ENCODE data around the gene PIH1D1.

PIH1D1 gene

DNA sequence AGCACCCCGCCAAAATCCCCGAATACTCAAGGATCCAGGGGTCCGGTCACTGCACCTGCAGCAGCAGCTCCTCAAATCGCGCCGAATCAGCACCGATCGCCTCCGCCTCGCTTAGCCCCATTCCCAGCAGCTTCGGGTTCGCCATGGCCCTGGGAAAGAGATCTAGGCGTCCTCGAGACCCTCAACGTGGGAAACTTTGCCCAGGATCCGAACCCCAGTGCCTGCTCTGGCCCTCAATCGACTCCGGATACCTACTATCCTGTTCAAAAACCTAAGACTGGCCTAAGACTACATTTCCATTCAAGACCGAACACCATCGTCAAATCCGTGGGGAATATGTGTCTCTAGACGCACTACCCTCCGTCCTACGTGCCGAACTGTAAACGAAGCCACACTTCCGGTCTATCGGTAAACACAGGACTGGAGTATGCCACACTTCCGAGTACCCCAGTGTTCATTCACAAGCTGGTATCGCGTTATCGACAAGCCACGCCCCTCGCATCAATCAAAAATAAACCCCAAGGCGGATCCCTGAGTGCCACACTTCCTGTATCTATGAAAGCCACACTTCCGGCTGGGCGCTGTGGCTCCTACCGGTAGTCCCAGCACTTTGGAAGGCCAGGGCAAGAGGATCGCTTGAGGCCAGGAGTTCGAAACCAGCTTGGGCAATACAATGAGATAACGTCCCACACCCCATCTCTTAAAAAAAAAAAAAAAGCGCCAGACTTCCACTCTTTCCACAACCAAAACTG lies at the start of gene PIH1D1:
PIH1D1 (minus strand) TSS at position 385 of the 752 bp plus-strand sequence; CDS start at position 145, 240 bp downstream.
- Histone ChIP-seq H3K9ac (ENCODE audit: low read length) (peak within 1 kb of the TSS; percentile 96), H3K27me3 (ENCODE audit: control insufficient read depth, insufficient read depth, low read length) (no peaks in the 10 kb centered on the region), H3K27ac (ENCODE audit: low read depth, low read length) (peak within 1 kb of the TSS; percentile 46; the same call in 1 of the 2 replicates), H3K36me3 (ENCODE audit: control insufficient read depth, insufficient read depth, low read length) (peaks cover 34% of the 10 kb centered on the region), H3K4me1 (ENCODE audit: control insufficient read depth, insufficient read depth, low read length) (0 out of 2 replicates have a peak, but pooled peaks cover 8% of the 10 kb centered on the region), H3K9me3 (ENCODE audit: control insufficient read depth, insufficient read depth, low read depth, low read length) (no peaks in the 10 kb centered on the region), H3K4me3 (ENCODE audit: low read depth, low read length) (peak within 1 kb of the TSS; percentile 91)

DNA sequence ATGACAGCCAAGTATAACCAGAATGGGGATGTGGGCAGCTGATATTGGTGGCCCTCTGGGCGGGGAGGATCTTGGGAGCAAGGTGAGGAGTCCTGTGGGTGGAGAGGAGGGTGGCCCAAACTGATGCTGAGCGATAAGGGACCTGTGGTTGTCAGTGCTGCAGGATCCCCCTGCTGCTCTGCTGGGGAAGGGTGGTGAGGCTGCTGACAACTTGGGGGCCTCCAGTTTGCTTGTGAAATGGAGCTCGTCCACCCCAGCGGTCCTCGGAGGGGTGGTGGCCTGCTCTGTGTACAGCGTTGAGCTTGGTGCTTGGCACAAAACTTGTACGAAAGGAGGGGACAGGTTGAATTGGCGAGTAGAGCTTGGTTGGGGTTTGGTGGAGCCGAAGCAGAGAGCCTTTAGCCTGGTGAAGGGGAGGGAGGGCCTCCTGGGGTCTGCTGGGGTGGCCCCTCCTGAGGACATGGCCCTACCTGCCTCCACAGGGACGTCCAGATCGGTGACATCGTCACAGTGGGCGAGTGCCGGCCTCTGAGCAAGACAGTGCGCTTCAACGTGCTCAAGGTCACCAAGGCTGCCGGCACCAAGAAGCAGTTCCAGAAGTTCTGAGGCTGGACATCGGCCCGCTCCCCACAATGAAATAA lies 47.5 kb upstream of the PIH1D1 start:
- H3K9me3 ChIP-seq (ENCODE audit: control insufficient read depth, insufficient read depth, low read depth, low read length) = no peaks in the 10 kb centered on the region
- H3K4me1 ChIP-seq (ENCODE audit: control insufficient read depth, insufficient read depth, low read length) = peaks cover 35% of the 10 kb centered on the region
- peaks cover 40% of the 10 kb centered on the region for H3K36me3 ChIP-seq (ENCODE audit: control insufficient read depth, insufficient read depth, low read length)
- no peak overlapping the region; the same call in 1 of the 2 replicates for H3K27ac ChIP-seq (ENCODE audit: low read depth, low read length)
- peak overlapping the region; percentile 43 for H3K9ac ChIP-seq (ENCODE audit: low read length)
- H3K4me3 ChIP-seq (ENCODE audit: low read depth, low read length) = no peak overlapping the region
- H3K27me3 ChIP-seq (ENCODE audit: control insufficient read depth, insufficient read depth, low read length) = no peaks in the 10 kb centered on the region

DNA sequence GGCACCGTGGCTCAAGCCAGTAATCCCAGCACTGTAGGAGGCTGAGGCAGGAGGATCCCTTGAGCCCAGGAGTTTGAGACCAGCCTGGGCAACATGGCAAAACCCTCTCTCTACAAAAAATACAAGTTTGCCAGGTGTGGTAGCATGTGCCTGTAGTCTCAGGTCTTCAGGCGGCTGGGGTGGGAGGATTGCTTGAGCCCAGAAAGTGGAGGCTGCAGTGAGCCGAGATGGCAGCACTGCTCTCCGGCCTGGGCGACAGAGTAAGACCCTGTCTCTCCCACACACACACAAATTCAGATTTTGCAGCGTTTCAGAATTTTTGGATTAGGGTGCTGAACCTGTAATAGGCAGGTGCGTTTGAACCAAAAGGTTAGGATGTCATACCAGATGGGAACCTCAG lies 46.9 kb upstream of the PIH1D1 start:
- Histone ChIP-seq H3K4me3 (ENCODE audit: low read depth, low read length) (peak overlapping the region; percentile 87; the same call in 1 of the 2 replicates), H3K9ac (ENCODE audit: low read length) (peak overlapping the region; percentile 93), H3K27ac (ENCODE audit: low read depth, low read length) (no peak overlapping the region), H3K27me3 (ENCODE audit: control insufficient read depth, insufficient read depth, low read length) (no peaks in the 10 kb centered on the region), H3K36me3 (ENCODE audit: control insufficient read depth, insufficient read depth, low read length) (peaks cover 40% of the 10 kb centered on the region), H3K9me3 (ENCODE audit: control insufficient read depth, insufficient read depth, low read depth, low read length) (no peaks in the 10 kb centered on the region), H3K4me1 (ENCODE audit: control insufficient read depth, insufficient read depth, low read length) (peaks cover 35% of the 10 kb centered on the region)

DNA sequence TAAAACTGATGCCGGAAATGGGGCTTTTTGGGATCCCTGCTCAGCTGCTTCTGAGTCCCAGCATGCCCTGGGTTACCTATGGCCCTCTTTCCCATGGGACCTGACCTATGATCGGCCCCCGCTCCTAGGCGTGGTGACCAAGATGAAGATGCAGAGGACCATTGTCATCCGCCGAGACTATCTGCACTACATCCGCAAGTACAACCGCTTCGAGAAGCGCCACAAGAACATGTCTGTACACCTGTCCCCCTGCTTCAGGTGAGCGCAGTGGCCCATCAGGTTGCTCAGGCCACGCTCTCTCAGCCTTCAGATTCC lies 46.1 kb upstream of the PIH1D1 start:
- Histone ChIP-seq H3K9ac (ENCODE audit: low read length) (peak overlapping the region; percentile 93), H3K27ac (ENCODE audit: low read depth, low read length) (no peak overlapping the region), H3K36me3 (ENCODE audit: control insufficient read depth, insufficient read depth, low read length) (peaks cover 41% of the 10 kb centered on the region), H3K4me1 (ENCODE audit: control insufficient read depth, insufficient read depth, low read length) (peaks cover 35% of the 10 kb centered on the region), H3K27me3 (ENCODE audit: control insufficient read depth, insufficient read depth, low read length) (no peaks in the 10 kb centered on the region), H3K4me3 (ENCODE audit: low read depth, low read length) (peak overlapping the region; percentile 87), H3K9me3 (ENCODE audit: control insufficient read depth, insufficient read depth, low read depth, low read length) (no peaks in the 10 kb centered on the region)

DNA sequence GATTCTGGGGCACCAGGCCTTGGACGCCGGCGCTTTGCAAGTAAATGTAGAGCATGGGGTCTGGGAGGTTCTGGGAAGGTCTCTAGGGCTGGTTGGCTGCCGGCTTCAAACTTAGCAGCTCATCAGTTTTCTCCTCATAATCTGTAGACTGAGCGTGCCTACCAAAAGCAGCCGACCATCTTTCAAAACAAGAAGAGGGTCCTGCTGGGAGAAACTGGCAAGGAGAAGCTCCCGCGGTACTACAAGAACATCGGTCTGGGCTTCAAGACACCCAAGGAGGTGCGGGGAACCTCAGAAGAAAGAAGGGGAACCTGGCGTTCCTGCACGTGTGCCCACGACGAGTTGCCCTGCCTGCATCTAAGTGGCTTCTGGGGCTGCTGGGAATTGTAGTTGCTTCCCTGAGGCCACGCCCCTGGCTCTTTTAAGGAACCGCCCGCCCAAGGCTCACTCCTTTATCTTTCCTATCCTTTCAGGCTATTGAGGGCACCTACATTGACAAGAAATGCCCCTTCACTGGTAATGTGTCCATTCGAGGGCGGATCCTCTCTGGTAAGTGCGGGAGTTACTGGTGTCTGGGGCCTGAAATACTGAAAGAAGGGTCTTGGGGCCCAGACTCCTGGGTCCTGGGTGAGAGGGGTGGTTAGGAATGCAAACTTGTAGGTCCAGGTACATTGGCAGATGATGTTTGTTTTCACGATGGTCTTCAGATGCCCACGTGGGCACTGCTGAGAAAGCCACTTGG lies 45.6 kb upstream of the PIH1D1 start:
- Histone ChIP-seq H3K27me3 (ENCODE audit: control insufficient read depth, insufficient read depth, low read length) (no peaks in the 10 kb centered on the region), H3K9ac (ENCODE audit: low read length) (peak overlapping the region; percentile 93), H3K9me3 (ENCODE audit: control insufficient read depth, insufficient read depth, low read depth, low read length) (no peaks in the 10 kb centered on the region), H3K4me1 (ENCODE audit: control insufficient read depth, insufficient read depth, low read length) (peaks cover 35% of the 10 kb centered on the region), H3K27ac (ENCODE audit: low read depth, low read length) (peak overlapping the region; percentile 95), H3K36me3 (ENCODE audit: control insufficient read depth, insufficient read depth, low read length) (peaks cover 46% of the 10 kb centered on the region), H3K4me3 (ENCODE audit: low read depth, low read length) (peak overlapping the region; percentile 87)

DNA sequence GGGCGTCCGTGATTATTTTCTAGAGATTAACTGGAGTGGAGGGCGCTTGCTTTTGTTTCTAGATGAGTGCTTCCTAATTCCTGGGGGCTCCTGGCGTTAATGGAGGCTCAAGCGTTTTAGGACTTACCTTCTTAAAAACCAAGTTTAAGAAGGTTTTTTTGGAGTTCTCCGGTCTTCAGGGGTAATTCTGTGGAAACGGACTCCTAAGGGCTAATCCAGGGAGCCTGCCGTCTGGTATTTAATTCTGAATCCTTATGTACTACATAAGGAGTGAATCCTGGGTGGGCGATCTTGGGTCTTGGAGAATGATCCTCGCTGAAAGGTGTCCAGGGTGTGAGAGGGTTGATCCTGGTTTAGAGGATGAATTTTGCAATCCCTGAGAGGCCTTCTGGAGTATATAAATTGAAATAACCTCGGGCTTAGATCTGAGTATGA lies 45.0 kb upstream of the PIH1D1 start:
- no peaks in the 10 kb centered on the region for H3K27me3 ChIP-seq (ENCODE audit: control insufficient read depth, insufficient read depth, low read length)
- H3K9ac ChIP-seq (ENCODE audit: low read length) = peak overlapping the region; percentile 93
- peaks cover 35% of the 10 kb centered on the region for H3K4me1 ChIP-seq (ENCODE audit: control insufficient read depth, insufficient read depth, low read length)
- peaks cover 53% of the 10 kb centered on the region for H3K36me3 ChIP-seq (ENCODE audit: control insufficient read depth, insufficient read depth, low read length)
- no peaks in the 10 kb centered on the region for H3K9me3 ChIP-seq (ENCODE audit: control insufficient read depth, insufficient read depth, low read depth, low read length)
- H3K27ac ChIP-seq (ENCODE audit: low read depth, low read length) = peak overlapping the region; percentile 95
- H3K4me3 ChIP-seq (ENCODE audit: low read depth, low read length) = peak overlapping the region; percentile 87

DNA sequence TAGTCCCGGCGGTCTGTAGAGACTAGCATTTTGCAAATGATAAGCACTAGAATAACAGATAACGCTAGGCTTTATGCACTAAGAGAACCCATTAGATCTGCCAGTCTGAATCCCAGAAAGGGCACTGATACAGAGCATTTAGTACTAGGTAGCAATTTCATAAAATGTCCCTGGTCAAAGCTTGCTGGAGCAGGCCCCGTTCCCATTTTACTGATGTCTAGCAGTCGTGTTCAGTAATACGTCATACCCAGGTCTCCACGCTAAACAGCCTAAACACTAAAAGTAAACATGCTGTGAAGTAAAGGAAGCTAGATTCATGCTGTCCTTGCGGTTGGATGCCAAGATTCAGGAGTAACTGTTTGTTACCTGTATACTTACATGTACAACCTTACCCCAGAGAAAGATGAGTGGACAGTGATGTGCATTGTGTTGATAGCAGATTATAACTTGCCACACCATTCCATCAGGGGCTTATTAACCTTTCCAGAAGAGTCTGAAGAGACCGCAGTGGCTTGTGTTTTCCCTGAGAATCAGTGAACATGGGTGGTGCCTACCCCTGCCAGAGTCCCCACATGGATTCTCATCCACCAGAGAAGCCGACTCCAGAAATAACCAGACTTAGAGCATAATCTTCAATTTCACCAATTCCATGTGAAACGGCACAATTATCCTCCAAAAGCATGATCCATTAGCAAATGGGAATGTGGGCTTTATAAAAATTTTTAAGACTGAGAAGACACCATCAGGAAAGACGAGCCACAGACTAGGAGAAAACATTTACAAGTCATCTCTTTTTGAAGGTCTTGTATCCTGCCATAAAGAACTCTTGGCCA lies 41.2 kb upstream of the PIH1D1 start:
- H3K4me3 ChIP-seq (ENCODE audit: low read depth, low read length) = no peak overlapping the region
- H3K27ac ChIP-seq (ENCODE audit: low read depth, low read length) = no peak overlapping the region
- peaks cover 8% of the 10 kb centered on the region for H3K4me1 ChIP-seq (ENCODE audit: control insufficient read depth, insufficient read depth, low read length)
- peak overlapping the region; percentile 5 for H3K9ac ChIP-seq (ENCODE audit: low read length)
- no peaks in the 10 kb centered on the region for H3K27me3 ChIP-seq (ENCODE audit: control insufficient read depth, insufficient read depth, low read length)
- peaks cover 64% of the 10 kb centered on the region for H3K36me3 ChIP-seq (ENCODE audit: control insufficient read depth, insufficient read depth, low read length)
- no peaks in the 10 kb centered on the region for H3K9me3 ChIP-seq (ENCODE audit: control insufficient read depth, insufficient read depth, low read depth, low read length)

DNA sequence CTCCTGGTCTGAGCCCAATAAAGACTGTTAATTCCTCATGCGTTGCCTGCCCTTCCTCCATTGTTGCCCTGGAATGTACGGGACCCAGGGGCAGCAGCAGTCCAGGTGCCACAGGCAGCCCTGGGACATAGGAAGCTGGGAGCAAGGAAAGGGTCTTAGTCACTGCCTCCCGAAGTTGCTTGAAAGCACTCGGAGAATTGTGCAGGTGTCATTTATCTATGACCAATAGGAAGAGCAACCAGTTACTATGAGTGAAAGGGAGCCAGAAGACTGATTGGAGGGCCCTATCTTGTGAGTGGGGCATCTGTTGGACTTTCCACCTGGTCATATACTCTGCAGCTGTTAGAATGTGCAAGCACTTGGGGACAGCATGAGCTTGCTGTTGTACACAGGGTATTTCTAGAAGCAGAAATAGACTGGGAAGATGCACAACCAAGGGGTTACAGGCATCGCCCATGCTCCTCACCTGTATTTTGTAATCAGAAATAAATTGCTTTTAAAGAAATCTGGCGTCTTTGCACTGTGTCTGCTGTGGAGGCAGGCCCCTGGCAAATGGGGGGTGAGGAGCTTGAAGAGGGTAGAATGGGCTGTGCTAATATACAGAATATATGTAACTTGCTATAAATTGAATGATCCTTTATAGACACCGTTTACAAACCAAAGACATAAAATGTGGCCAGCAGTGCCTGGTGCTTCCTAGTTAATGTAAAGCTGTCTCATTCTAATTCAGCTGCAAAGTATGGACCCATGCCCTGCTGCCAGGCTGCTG lies 40.4 kb upstream of the PIH1D1 start:
- no peak overlapping the region for H3K9ac ChIP-seq (ENCODE audit: low read length)
- H3K27ac ChIP-seq (ENCODE audit: low read depth, low read length) = no peak overlapping the region

DNA sequence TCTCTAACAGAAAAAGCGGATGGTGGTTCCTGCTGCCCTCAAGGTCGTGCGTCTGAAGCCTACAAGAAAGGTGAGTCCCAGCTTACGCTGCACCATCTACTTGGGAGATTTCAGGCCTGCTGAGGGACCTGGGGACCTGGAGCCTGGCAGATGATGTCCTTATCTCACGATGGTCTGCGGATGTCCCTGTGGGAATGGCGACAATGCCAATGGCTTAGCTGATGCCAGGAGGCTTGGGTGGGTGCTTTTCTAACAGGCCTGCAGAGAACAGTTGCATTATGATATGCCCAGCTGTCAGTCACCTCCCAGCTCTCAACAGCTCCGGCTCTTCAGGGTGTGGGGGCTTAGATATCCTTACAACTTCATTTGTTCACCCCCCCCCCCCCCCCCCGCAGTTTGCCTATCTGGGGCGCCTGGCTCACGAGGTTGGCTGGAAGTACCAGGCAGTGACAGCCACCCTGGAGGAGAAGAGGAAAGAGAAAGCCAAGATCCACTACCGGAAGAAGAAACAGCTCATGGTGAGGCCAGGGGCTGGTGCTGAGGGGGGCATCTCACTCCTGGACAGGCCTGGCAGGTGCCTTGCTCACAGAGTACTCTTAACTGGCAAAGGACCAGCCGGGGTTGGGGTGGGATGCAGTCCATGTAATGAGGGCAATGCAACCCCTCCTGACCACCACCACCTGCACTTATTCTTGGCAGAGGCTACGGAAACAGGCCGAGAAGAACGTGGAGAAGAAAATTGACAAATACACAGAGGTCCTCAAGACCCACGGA lies 39.6 kb upstream of the PIH1D1 start:
- no peaks in the 10 kb centered on the region for H3K9me3 ChIP-seq (ENCODE audit: control insufficient read depth, insufficient read depth, low read depth, low read length)
- H3K27ac ChIP-seq (ENCODE audit: low read depth, low read length) = no peak overlapping the region
- peak overlapping the region; percentile 100 for H3K9ac ChIP-seq (ENCODE audit: low read length)
- H3K4me3 ChIP-seq (ENCODE audit: low read depth, low read length) = no peak overlapping the region
- no peaks in the 10 kb centered on the region for H3K4me1 ChIP-seq (ENCODE audit: control insufficient read depth, insufficient read depth, low read length)
- H3K27me3 ChIP-seq (ENCODE audit: control insufficient read depth, insufficient read depth, low read length) = no peaks in the 10 kb centered on the region
- H3K36me3 ChIP-seq (ENCODE audit: control insufficient read depth, insufficient read depth, low read length) = peaks cover 52% of the 10 kb centered on the region

More for the DNA sequence above, 40.4 kb upstream of the PIH1D1 start:
- H3K27me3 ChIP-seq (ENCODE audit: control insufficient read depth, insufficient read depth, low read length) = no peaks in the 10 kb centered on the region
- peaks cover 58% of the 10 kb centered on the region for H3K36me3 ChIP-seq (ENCODE audit: control insufficient read depth, insufficient read depth, low read length)
- no peaks in the 10 kb centered on the region for H3K9me3 ChIP-seq (ENCODE audit: control insufficient read depth, insufficient read depth, low read depth, low read length)
- H3K4me3 ChIP-seq (ENCODE audit: low read depth, low read length) = no peak overlapping the region
- 0 out of 2 replicates have a peak, but pooled peaks cover under 1% of the 10 kb centered on the region for H3K4me1 ChIP-seq (ENCODE audit: control insufficient read depth, insufficient read depth, low read length)
